ENCODE measurements around the gene TPPP2.

GRCh38 chr14:21019366-21019765, 10.7 kb upstream of the TPPP2 start:
- TF ChIP-seq CTCF (IDR thresholded peaks at IDR 0.05) (no peak), ZFX (IDR thresholded peaks at IDR 0.05; ENCODE audit: borderline replicate concordance) (no peak)
